Caco-2 (cell line): Measurements from ENCODE around the gene ATXN1. TPM values are rescaled to one million over a fixed set of nuclear protein-coding genes. Genes with fewer than 3 reads are reported as not detected.

ENCODE experiments used
- BruUV-seq: library from RNA; stranded (reverse); fragments of 400-500 nt; replicated peaks from 2 replicates; lab custom pipeline; 2021; lab: Mats Ljungman, UMichigan
- CTCF ChIA-PET: fragments of 300-600 bp; sonication (Branson Sonifier 250); formaldehyde crosslinking; loops from one replicate; lab custom pipeline; 2022; ENCODE audit warnings: antibody characterized with exemption; lab: Charles Lee
- POLR2A ChIA-PET: fragments of 300-600 bp; sonication (Branson Sonifier 250); formaldehyde crosslinking; loops from one replicate; lab custom pipeline; 2022; ENCODE audit warnings: antibody characterized with exemption; lab: Charles Lee
- DNase-seq, 2 experiments: peaks; one replicate each; pipeline versions ENCODE4 v3.0.0 to v3.0.0-alpha.2; 2020 to 2022
- H3K27me3 ChIP-seq: replicated peaks from 2 replicates; pipeline ENCODE4 v1.6.0; 2011; ENCODE audit warnings: low read length; ENCODE audit not compliant: control insufficient read depth, insufficient read depth
- H3K36me3 ChIP-seq: 2 replicates; pipeline ENCODE4 v1.5.1; 2011; ENCODE audit warnings: low read length; ENCODE audit not compliant: control insufficient read depth, insufficient read depth
- H3K4me1 ChIP-seq: fragments of 250-450 bp; sonication (Bioruptor Pico); 2 replicates; pipeline ENCODE4 v1.5.1; 2020; ENCODE audit warnings: mild to moderate bottlenecking
- H3K4me3 ChIP-seq: 2 replicates; pipeline ENCODE4 v1.5.1; 2011; ENCODE audit warnings: low read depth, mild to moderate bottlenecking, control low read depth, low read length
- H3K9me3 ChIP-seq: fragments of 250-450 bp; sonication (Bioruptor Pico); 2 replicates; pipeline ENCODE4 v1.5.1; 2020; ENCODE audit warnings: mild to moderate bottlenecking, moderate library complexity
- H3K27ac Mint-ChIP-seq: one replicate; pipeline ENCODE4 v1.8.0; 2022; ENCODE audit warnings: mixed read lengths; ENCODE audit not compliant: unreplicated experiment
- H3K27me3 Mint-ChIP-seq: one replicate; pipeline ENCODE4 v1.8.0; 2022; ENCODE audit warnings: mixed read lengths; ENCODE audit not compliant: insufficient read depth, unreplicated experiment
- H3K36me3 Mint-ChIP-seq: one replicate; pipeline ENCODE4 v1.8.0; 2022; ENCODE audit warnings: mild to moderate bottlenecking, mixed read lengths; ENCODE audit not compliant: insufficient read depth, unreplicated experiment
- H3K4me1 Mint-ChIP-seq: one replicate; pipeline ENCODE4 v1.8.0; 2022; ENCODE audit warnings: low read depth, mixed read lengths; ENCODE audit not compliant: unreplicated experiment
- H3K4me3 Mint-ChIP-seq: one replicate; pipeline ENCODE4 v1.8.0; 2022; ENCODE audit warnings: mild to moderate bottlenecking, moderate library complexity, mixed read lengths; ENCODE audit not compliant: unreplicated experiment
- H3K9me3 Mint-ChIP-seq: one replicate; pipeline ENCODE4 v1.8.0; 2022; ENCODE audit warnings: mixed read lengths; ENCODE audit not compliant: unreplicated experiment
- CTCF ChIP-seq, 2 experiments: fragments of 200-600 bp in 1 of 2; IDR thresholded peaks; 1 replicate in 1 of 2; 2 replicates in 1 of 2; pipeline versions ENCODE4 v1.5.1 to v1.8.0; 2011 to 2022; ENCODE audit warnings: antibody characterized with exemption in 1 of 2, control low read depth in 1 of 2, inconsistent platforms in 1 of 2, low read depth in 1 of 2, low read length in 1 of 2, mild to moderate bottlenecking in 1 of 2, moderate library complexity in 1 of 2; ENCODE audit not compliant: insufficient read depth in 1 of 2, severe bottlenecking in 1 of 2, unreplicated experiment in 1 of 2
- intact Hi-C: fragments of 100-400 bp; cut with micrococcal nuclease; formaldehyde crosslinking; loops from one replicate; pipeline ENCODE4 v1.10.0; 2022; ENCODE audit not compliant: unreplicated experiment
- total RNA-seq: library from RNA; stranded (reverse); gene quantifications from 2 replicates; pipeline ENCODE4 v1.2.3, GENCODE V29; 2022

The ATXN1 gene
- total RNA-seq, 1 experiment from 2014 or later, result 14.2 TPM

- no peak for TF ChIP-seq CTCF (IDR thresholded peaks at IDR 0.05; ENCODE audit: insufficient read depth in 1 of 2, low read depth in 1 of 2, low read length in 1 of 2, severe bottlenecking in 1 of 2, unreplicated experiment in 1 of 2)
- Histone ChIP-seq H3K9me3 (no peaks in the 10 kb centered on the region), H3K4me1 (no peaks in the 10 kb centered on the region; the same call in 1 of the 2 replicates), H3K4me3 (no peak overlapping the region), H3K36me3 (no peaks in the 10 kb centered on the region), H3K27me3 (no peaks in the 10 kb centered on the region)
- Mint-ChIP-seq H3K27ac (no peak overlapping the region), H3K9me3 (no peaks in the 10 kb centered on the region), H3K36me3 (no peaks in the 10 kb centered on the region), H3K4me1 (peaks cover 25% of the 10 kb centered on the region), H3K4me3 (no peak overlapping the region), H3K27me3 (no peaks in the 10 kb centered on the region)
- POLR2A ChIA-PET, result no interaction called here
- CTCF ChIA-PET, result no interaction called here
- intact Hi-C loops, result no loop called here
- BruUV-seq, result no TSS peak
- DNase-seq, result no peak
Measured at GRCh38 chr6:16741112-16742016, 19.9 kb downstream of the ATXN1 start.

GRCh38 chr6:16740097-16740496 lies 21.2 kb downstream of the ATXN1 start:
- Mint-ChIP-seq H3K27ac (no peak overlapping the region), H3K36me3 (no peaks in the 10 kb centered on the region), H3K4me3 (no peak overlapping the region), H3K27me3 (no peaks in the 10 kb centered on the region), H3K4me1 (peaks cover 16% of the 10 kb centered on the region), H3K9me3 (no peaks in the 10 kb centered on the region)
- ChIA-PET CTCF (interaction anchor here (1.0 to 1.8 kb wide), 5 partner anchors 15 to 346 kb away, joined by 6 to 12 read pairs (median 8); partner anchors contain the start of gene ATXN1), POLR2A (no interaction called here)
- H3K4me1 ChIP-seq, result no peaks in the 10 kb centered on the region; the same call in 1 of the 2 replicates
- DNase-seq, result no peak
- H3K9me3 ChIP-seq, result no peaks in the 10 kb centered on the region
- no peak for TF ChIP-seq CTCF (IDR thresholded peaks at IDR 0.05; ENCODE audit: insufficient read depth in 1 of 2, low read depth in 1 of 2, low read length in 1 of 2, severe bottlenecking in 1 of 2, unreplicated experiment in 1 of 2)
- intact Hi-C loops, result no loop called here
- H3K27me3 ChIP-seq, result no peaks in the 10 kb centered on the region
- BruUV-seq, result no TSS peak
- H3K4me3 ChIP-seq, result no peak overlapping the region
- H3K36me3 ChIP-seq, result no peaks in the 10 kb centered on the region

- intact Hi-C loops, result no loop called here
- H3K36me3 ChIP-seq, result no peaks in the 10 kb centered on the region
- Mint-ChIP-seq H3K36me3 (no peaks in the 10 kb centered on the region), H3K9me3 (no peaks in the 10 kb centered on the region), H3K4me3 (no peak overlapping the region), H3K27ac (no peak overlapping the region), H3K4me1 (peaks cover 11% of the 10 kb centered on the region), H3K27me3 (no peaks in the 10 kb centered on the region)
- BruUV-seq, result no TSS peak
- H3K4me3 ChIP-seq, result no peak overlapping the region
- DNase-seq, result no peak
- POLR2A ChIA-PET, result no interaction called here
- no peaks in the 10 kb centered on the region for H3K9me3 ChIP-seq
- H3K27me3 ChIP-seq, result no peaks in the 10 kb centered on the region
- CTCF ChIA-PET, result interaction anchor here (0.5 to 1.8 kb wide), 7 partner anchors 15 to 409 kb away, joined by 3 to 12 read pairs (median 7); partner anchors contain the start of gene ATXN1
- peak in 1 of 2 experiments; percentile 18 for TF ChIP-seq CTCF (IDR thresholded peaks at IDR 0.05; ENCODE audit: insufficient read depth in 1 of 2, low read depth in 1 of 2, low read length in 1 of 2, severe bottlenecking in 1 of 2, unreplicated experiment in 1 of 2)
- no peaks in the 10 kb centered on the region; the same call in 1 of the 2 replicates for H3K4me1 ChIP-seq
Measured at GRCh38 chr6:16739329-16739801, 21.9 kb downstream of the ATXN1 start.
